GM19452 (cell line): ENCODE data around the gene ISOC1.
A peak's percentile ranks its signal among the peaks of the same experiment; 100 is the strongest.

Experiments
- ATAC-seq: cut with Tn5 transposase; IDR thresholded peaks from one replicate; pipeline ENCODE4 v1.9.1; 2021; ENCODE audit not compliant: unreplicated experiment

The ISOC1 gene

DNA sequence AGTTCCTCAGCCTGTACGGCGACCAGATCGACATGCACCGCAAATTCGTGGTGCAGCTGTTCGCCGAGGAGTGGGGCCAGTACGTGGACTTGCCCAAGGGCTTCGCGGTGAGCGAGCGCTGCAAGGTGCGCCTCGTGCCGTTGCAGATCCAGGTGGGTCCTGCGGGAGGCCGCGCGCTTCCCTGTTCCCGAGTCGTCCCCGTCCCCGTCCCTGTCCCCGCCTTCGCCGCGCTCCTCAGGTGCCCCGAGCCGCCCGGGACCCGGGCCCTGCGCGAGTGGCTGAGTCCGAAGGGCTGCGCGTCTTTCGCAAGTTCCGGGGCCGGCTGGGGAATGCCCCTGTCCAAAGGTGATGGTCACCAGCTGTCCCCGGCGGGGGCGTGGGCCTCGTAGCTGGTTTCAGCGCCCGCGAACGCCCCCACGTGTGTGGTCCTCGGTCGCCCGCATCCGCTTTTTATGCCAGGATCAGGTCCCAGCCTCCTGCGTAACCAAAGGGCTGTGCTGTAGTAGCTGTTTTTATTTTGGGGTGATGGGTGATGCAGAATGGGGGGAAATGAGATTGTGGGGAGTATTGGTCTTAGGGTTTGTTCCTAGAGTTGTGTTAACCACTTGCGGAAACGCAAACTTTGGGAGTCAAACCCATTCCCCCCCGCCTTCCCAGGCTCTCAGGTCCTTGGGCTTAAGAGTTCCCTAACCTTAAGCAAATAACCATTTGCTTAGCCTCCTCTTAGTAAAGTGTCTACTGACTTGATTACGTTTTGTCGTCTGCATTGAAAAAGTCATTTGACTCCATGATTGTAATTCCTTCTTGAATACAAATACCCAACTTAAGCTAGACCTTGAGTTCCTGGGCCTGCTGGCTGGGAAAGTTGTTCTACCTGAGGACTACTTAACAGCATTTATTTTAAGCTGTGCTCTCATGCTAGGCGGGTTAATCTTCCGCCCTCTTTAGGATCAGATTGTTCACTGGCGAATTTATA is 663 bp downstream of the ISOC1 start:
- peak; percentile 46 for ATAC-seq

GRCh38 chr5:129096382-129096991 is 1.9 kb downstream of the ISOC1 start:
- no peak for ATAC-seq

DNA sequence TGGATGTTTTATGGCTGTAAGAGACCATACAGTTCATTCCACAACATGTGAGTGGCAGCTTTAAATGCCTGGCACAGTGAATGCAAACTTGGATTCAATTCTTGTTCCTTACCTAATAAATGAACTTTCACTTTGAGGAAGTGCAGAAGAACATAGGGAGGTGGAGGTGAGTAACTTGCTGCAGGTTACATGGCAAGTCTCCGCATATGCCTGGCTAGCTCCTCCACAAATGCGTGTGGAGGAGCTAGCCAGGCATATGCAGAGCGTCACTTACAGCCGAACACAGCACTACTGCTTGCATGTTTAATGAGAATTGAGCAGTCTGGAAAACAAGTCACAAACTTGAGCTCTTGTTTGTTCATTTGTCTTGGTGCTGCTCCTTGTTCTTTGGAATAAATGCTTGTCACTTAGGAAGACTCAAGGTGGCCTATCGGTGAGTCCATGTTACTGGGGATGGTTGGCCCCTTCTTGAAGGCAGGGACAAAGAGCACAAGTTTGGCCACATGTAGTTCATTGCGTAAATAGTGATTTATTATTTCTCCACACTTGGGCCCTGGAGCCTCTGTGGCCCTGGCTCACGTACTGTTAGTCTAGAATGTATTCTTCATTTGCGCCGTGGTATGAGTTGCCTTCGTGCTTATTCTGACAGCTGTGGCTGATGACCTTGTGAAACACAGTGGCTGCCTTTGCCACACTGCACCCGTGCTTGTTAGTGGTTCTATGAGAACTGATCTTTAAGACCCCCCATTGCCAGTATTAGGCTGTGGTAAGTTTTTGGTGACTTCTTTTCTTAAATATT is 3.1 kb downstream of the ISOC1 start:
- no peak for ATAC-seq

DNA sequence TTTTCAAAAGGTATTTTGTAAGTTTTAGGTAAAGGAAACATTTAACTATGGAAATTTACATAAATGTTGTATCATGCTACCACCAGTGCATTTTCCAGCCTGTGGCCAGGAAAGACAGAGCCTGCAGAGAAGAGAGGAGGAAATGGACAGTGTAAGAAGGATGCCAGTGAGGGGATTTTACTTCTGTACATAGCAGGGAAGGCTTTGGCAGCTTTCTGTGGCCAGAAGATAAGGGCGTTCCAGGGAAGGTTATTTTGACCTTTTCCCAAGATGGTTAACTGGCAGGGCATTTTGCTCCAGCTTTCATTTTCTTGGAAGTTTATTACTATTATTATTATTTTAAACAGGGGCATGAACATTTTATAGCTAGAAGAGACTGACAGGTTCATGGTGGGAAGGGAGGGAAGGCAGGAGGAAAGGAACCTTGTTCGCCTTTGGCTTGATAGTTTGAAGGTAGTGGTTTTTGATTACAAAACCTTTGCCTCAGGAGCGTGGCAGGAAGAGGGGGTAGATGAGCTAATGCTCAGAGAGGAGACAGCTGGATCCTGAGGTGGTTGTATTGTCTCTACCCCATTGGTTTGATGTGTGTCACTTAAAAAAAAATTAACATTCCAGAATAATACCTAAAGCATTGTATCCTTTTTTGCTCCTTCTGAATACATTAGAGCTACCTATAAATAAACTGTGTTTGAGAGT is 4.1 kb downstream of the ISOC1 start:
- no peak for ATAC-seq

DNA sequence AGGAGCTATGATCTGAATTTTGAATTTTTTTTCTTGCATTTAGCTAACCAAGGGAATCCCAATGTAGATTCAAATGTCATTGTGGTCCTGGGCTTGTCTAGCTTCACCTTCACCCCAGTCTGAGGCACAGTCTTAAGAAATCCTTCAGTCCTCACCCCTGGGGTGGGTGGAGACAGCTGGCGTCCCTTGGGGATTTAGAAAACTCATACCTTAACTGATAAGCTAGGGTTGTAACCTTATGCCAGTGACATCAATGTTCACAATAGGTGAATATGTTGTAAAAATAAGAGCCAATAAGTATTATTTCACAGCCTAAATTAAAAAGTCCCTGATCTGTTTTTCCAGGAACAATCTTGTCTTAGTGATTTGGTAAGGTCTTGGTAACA is 4.6 kb downstream of the ISOC1 start:
- no peak for ATAC-seq

DNA sequence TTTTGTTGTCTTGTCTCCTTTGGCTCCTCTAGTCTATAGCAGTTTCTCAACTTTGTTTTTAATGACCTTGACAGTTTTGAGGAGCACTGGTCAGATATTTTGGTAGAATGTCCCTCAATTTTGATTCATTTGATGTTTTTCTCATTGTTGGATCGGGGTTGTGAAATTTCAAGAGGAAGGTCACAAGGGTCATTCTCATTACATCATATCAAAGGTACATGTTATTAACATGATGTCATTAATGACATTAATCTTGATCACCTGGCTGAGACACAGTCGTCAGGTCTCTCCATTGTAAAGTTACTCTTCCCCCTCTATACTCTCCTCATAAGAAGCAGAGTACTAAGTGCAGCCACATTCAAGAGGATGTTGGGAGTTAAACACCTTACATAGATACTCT is 7.2 kb downstream of the ISOC1 start:
- no peak for ATAC-seq

- no peak for ATAC-seq
These were observed 8.8 kb downstream of the ISOC1 start for GRCh38 chr5:129103397-129103796.

DNA sequence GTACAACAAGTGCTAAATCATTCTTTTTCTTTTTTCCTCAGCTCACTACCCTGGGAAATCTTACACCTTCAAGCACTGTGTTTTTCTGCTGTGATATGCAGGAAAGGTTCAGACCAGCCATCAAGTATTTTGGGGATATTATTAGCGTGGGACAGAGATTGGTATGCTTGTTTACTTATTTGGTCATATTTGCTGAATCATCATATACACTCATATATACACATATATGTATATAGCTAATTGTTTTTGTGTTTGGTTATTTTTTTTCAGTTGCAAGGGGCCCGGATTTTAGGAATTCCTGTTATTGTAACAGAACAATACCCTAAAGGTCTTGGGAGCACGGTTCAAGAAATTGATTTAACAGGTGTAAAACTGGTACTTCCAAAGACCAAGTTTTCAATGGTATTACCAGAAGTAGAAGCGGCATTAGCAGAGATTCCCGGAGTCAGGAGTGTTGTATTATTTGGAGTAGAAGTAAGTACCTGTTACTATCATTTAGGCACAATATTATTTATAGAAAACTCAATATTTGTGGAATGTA is 10.4 kb downstream of the ISOC1 start:
- ATAC-seq = no peak

- ATAC-seq = no peak
These were observed 13.1 kb downstream of the ISOC1 start for GRCh38 chr5:129107637-129108036.

- no peak for ATAC-seq
These were observed 16.2 kb downstream of the ISOC1 start for GRCh38 chr5:129110742-129111141.

GRCh38 chr5:129111351-129111750 is 16.8 kb downstream of the ISOC1 start:
- ATAC-seq = no peak

- no peak for ATAC-seq
These were observed 17.7 kb downstream of the ISOC1 start for GRCh38 chr5:129112295-129112694.

DNA sequence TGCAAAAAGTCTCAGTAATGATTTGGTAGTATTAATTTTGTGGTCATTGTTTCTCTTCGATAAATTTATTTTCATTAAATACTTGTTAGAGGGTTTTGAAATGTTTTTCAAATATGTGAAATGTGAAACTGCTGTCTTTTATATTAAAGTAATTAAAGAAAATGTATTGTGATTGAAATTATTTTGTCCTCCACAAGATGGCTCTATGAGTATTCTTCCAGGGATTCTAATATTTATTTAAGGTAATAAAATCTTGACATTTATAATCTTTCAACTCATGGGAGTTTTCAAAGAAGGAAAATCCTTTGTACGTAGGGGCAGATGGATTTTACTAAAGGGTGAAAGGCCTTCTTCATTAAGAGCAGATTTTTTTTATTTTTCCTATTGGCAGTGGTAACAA is 19.3 kb downstream of the ISOC1 start:
- ATAC-seq = no peak

DNA sequence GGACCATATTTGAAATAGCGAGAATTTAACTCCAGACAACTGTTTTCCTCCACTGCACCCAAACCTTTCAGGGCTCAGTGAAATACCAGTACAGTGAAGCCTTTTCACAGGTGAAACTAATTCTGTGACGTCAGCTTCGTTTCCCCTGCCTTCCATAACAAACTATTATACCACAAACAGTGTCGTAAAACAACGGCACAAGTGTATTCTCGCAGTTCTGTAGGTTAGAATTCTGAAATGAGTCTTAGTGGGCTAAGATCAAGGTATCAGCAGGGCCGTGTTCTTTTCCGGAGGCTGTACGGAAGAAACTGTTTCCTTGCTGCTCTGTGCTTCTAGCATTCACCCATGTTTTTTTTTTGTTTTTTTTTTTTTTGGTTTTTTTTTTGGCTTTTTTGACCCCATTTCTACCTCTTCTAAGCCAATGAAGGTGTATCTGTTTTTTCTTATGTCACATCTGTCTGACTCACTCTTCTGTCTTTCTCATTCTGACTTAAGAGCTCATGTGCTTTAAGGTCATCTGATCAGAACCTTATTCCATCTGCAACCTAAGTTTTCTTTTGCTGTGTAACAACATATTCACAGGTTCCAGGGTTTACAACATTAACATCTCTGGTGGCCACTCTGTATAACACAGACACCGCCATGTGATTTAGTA is 20.1 kb downstream of the ISOC1 start:
- no peak for ATAC-seq

DNA sequence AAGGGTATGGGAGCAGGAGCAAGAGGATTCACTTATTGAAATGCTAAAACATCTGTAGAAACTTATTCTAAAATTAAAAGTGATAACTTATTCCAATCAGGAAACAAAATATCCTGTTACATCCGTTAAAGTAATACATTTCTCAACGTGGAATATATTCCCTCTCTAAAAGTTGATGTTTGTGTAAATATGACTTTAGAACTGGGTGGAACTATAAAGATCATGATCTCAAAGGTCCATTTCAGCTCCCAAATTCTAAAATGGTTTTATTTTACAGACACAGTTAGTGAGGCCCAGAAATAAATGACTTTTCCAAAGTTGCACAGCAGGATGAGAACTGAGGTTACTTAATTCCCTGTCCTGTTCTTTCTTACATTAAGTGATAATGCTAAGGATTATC is 21.1 kb downstream of the ISOC1 start:
- ATAC-seq = no peak

DNA sequence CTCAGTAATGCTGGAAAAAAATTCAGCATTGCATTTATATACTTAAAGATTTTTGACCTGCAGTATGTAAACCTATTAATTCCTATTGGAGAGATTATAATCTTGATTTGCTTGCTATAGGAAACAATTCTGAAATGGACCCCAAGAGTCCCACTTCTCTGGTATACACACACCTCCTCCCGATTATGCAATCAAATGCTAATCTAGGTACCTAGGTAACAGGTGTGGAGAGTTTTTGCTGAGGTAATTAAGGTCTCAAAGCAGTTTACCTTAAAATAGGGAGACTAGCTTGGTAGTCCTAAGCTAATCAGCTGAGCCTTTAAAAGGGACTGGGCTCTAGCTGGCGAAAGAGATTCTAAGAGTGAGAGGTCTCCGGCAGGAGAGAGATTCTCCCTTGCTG is 22.2 kb downstream of the ISOC1 start:
- no peak for ATAC-seq

GRCh38 chr5:129118405-129118804 is 23.9 kb downstream of the ISOC1 start:
- no peak for ATAC-seq

- no peak for ATAC-seq
These were observed 24.3 kb downstream of the ISOC1 start for GRCh38 chr5:129118826-129119225.

GRCh38 chr5:129120158-129120581 is 25.6 kb downstream of the ISOC1 start:
- ATAC-seq = peak; percentile 73

DNA sequence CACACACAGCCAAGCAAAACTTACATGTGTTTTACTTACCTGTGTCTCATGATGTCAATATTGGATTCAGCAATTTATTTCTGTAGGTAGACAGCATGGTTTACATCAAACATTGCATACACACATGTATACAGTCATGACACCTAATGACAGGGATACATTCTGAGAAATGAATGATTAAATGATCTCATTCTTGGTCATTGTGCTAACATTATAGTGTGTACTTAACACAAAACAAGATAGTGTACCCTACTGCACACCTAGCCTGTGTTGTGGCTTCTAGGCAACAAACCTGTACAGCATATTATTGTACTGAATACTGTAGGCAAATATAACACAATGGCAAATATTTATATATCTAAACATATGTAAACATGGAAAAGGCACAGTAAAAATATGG is 28.0 kb downstream of the ISOC1 start:
- no peak for ATAC-seq
